ENCODE measurements around the gene DPYD. TPM values are rescaled to one million over a fixed set of nuclear protein-coding genes. Genes with fewer than 3 reads are reported as not detected.

Gene DPYD
- total RNA-seq, 1 donor, result 81.4 TPM

GRCh38 chr1:97864615-97865014 is 56.2 kb downstream of the DPYD start:
- H2AFZ ChIP-seq (ENCODE audit: low read length), result no peak overlapping the region
- H3K36me3 ChIP-seq (ENCODE audit: insufficient read depth, low read length), result no peaks in the 10 kb centered on the region
- no peak for DNase-seq (ENCODE audit: insufficient read length, low spot score, missing footprints)
- no peak for TF ChIP-seq CTCF (IDR thresholded peaks at IDR 0.05; ENCODE audit: extremely low read depth, low read depth, low read length)
- no peak overlapping the region for H3K27ac ChIP-seq (ENCODE audit: low read depth, low read length)
- no peaks in the 10 kb centered on the region for H3K9me3 ChIP-seq (ENCODE audit: low read depth, low read length)
- H3K4me3 ChIP-seq (ENCODE audit: insufficient read depth, low read length), result no peak overlapping the region
- H3K4me1 ChIP-seq (ENCODE audit: insufficient read depth, low read length), result no peaks in the 10 kb centered on the region
- H3K79me2 ChIP-seq (ENCODE audit: insufficient read depth, low read length), result peaks cover 9% of the 10 kb centered on the region
- H3K27me3 ChIP-seq (ENCODE audit: insufficient read depth, low read length), result no peaks in the 10 kb centered on the region
- H3K4me2 ChIP-seq (ENCODE audit: insufficient read depth, low read length), result no peak overlapping the region
- H4K20me1 ChIP-seq (ENCODE audit: insufficient read depth, low read length), result no peaks in the 10 kb centered on the region

GRCh38 chr1:97853221-97853620 is 67.6 kb downstream of the DPYD start:
- TF ChIP-seq CTCF (IDR thresholded peaks at IDR 0.05; ENCODE audit: extremely low read depth, low read depth, low read length), result no peak
- Histone ChIP-seq H3K36me3 (ENCODE audit: insufficient read depth, low read length) (peaks cover 3% of the 10 kb centered on the region), H3K27ac (ENCODE audit: low read depth, low read length) (no peak overlapping the region), H4K20me1 (ENCODE audit: insufficient read depth, low read length) (no peaks in the 10 kb centered on the region), H3K4me2 (ENCODE audit: insufficient read depth, low read length) (no peak overlapping the region), H3K4me1 (ENCODE audit: insufficient read depth, low read length) (peaks cover 13% of the 10 kb centered on the region), H3K4me3 (ENCODE audit: insufficient read depth, low read length) (no peak overlapping the region), H3K79me2 (ENCODE audit: insufficient read depth, low read length) (peaks cover 14% of the 10 kb centered on the region), H3K9me3 (ENCODE audit: low read depth, low read length) (no peaks in the 10 kb centered on the region), H2AFZ (ENCODE audit: low read length) (no peak overlapping the region), H3K27me3 (ENCODE audit: insufficient read depth, low read length) (no peaks in the 10 kb centered on the region)
- DNase-seq (ENCODE audit: insufficient read length, low spot score, missing footprints), result no peak

GRCh38 chr1:97849345-97850340 is 71.2 kb downstream of the DPYD start:
- Histone ChIP-seq H3K36me3 (ENCODE audit: insufficient read depth, low read length) (peaks cover 8% of the 10 kb centered on the region), H3K79me2 (ENCODE audit: insufficient read depth, low read length) (peaks cover 3% of the 10 kb centered on the region), H3K27me3 (ENCODE audit: insufficient read depth, low read length) (no peaks in the 10 kb centered on the region), H3K27ac (ENCODE audit: low read depth, low read length) (peak overlapping the region; percentile 34), H3K4me1 (ENCODE audit: insufficient read depth, low read length) (peaks cover 13% of the 10 kb centered on the region), H3K4me3 (ENCODE audit: insufficient read depth, low read length) (no peak overlapping the region), H3K9me3 (ENCODE audit: low read depth, low read length) (no peaks in the 10 kb centered on the region), H2AFZ (ENCODE audit: low read length) (no peak overlapping the region), H3K4me2 (ENCODE audit: insufficient read depth, low read length) (peak overlapping the region; percentile 43), H4K20me1 (ENCODE audit: insufficient read depth, low read length) (no peaks in the 10 kb centered on the region)
- TF ChIP-seq CTCF (IDR thresholded peaks at IDR 0.05; ENCODE audit: extremely low read depth, low read depth, low read length), result no peak
- DNase-seq (ENCODE audit: insufficient read length, low spot score, missing footprints), result peak; percentile 91

- Histone ChIP-seq H3K27me3 (ENCODE audit: insufficient read depth, low read length) (no peaks in the 10 kb centered on the region), H3K9me3 (ENCODE audit: low read depth, low read length) (no peaks in the 10 kb centered on the region), H3K36me3 (ENCODE audit: insufficient read depth, low read length) (peaks cover 8% of the 10 kb centered on the region), H4K20me1 (ENCODE audit: insufficient read depth, low read length) (no peaks in the 10 kb centered on the region), H2AFZ (ENCODE audit: low read length) (no peak overlapping the region), H3K27ac (ENCODE audit: low read depth, low read length) (no peak overlapping the region), H3K4me2 (ENCODE audit: insufficient read depth, low read length) (no peak overlapping the region), H3K79me2 (ENCODE audit: insufficient read depth, low read length) (peaks cover 2% of the 10 kb centered on the region), H3K4me3 (ENCODE audit: insufficient read depth, low read length) (no peak overlapping the region), H3K4me1 (ENCODE audit: insufficient read depth, low read length) (peaks cover 13% of the 10 kb centered on the region)
- DNase-seq (ENCODE audit: insufficient read length, low spot score, missing footprints), result no peak
- TF ChIP-seq CTCF (IDR thresholded peaks at IDR 0.05; ENCODE audit: extremely low read depth, low read depth, low read length), result no peak
Observed at GRCh38 chr1:97845805-97846204, 75.0 kb downstream of the DPYD start.
